Kidney tubule cell (primary cell): ENCODE measurements around the gene PHC2.
A peak's percentile ranks its signal among the peaks of the same experiment; 100 is the strongest.

ENCODE experiments used
- DNase-seq: peaks from one replicate; pipeline ENCODE4 v3.0.0-alpha.2; 2018; ENCODE audit warnings: low spot score

Gene PHC2

DNA sequence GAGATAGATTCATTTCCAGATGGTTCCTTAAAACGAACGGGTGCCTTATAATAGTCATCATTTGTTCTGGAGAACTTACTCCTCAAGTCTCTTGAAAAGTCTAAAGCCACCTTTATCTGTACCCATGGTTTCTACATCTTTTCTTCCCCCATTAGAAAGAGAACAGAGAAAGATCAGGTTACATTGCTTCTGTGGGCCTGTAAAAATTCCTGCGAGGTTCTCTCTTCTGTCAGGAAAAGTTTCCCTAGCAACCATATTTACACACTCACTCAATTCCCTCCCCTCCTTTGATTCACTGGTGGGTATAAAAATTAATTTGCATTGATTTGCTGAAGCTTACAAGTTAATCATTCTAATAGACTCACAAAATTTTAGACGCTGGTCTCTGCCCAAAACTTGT lies 6.7 kb downstream of the PHC2 start:
- DNase-seq = peak; percentile 23

DNA sequence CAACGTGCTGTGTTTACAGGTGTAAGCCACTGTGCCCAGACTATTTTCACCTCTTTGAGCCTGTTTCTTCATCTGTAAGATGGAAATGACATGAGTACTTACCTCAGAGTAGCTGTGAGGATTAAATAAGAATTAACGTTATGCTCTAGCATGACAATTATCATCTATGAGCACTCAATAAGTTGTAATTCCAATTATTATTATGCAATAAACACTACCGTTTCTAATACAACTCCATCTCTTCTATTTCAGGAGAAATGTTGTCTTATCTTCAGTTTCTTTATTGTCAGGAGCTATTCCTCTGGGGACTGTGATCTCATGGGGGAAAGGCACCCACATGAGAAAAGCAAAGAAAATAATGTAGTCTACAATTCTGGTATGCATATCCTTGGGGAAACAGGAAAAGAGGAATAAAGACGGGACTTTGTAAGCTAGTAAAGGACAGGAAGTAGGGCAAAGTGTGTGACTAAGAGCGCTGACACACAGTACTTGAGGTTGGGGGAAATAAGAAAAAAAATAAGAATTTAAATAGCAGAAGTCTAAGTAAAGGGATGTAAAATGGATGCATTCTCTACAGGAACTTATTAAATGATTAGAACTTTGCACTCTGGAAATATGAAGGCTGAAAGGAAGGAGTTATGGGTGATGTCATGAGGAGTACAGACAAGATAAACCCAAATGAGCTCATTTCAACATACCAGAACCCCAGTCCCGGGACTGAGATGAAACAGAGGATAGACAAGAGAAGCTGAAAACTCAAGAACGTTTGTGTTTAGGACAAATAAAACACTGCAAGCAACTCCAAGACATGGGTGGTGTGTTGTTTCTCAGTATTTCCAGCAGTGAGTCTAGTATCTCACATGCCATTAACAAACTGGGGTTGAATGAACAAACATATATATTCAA lies 9.8 kb downstream of the PHC2 start:
- peak; percentile 50 for DNase-seq

GRCh38 chr1:33418811-33419210 lies 12.1 kb downstream of the PHC2 start:
- no peak for DNase-seq

- DNase-seq = no peak
These were observed 16.0 kb downstream of the PHC2 start for GRCh38 chr1:33414879-33415278.

DNA sequence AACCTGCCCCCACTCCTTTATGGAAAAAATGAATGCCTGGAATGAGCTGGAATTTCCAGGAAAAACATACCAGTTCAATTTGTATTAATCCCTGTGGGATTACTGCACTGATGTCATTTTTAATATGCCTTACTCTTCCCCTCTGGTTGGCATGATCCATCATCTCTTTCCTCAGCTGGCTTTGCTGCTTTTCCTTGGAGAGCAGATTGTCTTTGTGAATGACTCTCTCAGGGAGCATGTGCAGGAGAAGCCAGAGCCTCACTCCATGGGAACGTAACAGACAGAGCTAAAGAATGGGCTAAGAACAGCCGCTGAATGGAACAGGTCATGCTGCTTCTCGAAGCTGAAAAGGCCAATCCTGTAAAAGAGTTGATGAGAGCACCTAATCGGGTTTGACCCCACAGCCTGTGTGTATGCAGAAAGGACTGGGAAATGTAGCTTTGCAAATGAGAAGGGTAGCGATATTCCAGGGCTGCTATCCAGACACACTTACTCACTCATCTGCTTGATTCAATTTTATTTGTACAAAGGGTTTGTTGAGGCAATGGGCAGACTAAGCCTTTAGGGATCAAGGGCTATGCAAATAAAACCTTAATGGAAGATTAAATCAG lies 20.7 kb downstream of the PHC2 start:
- DNase-seq = no peak

DNA sequence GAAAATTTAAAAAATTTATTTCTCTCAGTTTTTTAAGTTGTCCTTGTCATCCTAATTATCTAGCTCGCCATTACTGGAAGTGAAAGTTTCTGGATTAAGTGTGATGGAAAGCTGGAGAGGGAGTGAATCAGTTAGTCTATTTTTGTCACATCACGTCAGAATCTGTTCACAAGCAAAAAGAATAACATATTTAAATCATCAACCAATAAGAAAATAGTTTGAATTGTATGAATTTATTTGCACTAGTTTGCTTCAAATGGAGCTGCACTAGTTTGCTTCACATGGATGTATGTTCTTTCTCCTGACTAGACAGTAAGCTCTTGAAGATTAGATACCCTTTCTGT lies 22.8 kb downstream of the PHC2 start:
- no peak for DNase-seq

DNA sequence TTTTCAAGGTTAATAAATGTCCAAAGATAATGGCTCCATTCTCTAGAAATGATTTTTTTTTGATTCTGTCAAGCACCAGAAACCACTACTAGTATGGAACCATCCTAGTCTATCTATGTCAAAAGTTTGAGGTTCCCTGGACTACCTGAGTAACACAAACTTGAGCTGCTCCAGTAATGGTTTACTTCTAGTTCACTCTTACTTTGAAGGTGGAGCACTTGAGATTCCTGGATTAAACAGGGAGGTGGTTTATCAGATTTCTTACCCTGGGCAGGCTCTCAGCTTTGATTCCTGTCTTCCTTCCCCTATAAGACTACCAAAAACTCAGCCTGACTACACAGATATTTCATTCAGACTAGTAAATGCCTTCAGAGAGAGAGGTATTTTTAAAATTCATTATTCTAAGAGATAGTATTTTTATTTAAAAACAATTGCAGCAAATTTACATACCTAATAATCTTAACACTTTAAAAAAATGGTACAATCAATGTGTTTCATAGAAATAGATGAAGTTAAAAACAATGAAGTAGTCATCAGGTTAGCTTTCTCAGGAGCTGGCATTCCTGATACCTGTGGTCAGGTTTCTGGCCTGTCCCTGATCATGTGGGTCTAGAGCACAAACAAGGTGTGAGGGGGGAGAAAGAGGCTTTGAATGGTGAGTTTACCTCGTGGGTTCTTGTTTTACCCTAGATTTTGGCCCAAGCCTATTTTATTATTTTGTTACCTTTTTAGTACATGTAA lies 23.4 kb downstream of the PHC2 start:
- DNase-seq = no peak

GRCh38 chr1:33402206-33402605 lies 28.7 kb downstream of the PHC2 start:
- no peak for DNase-seq

DNA sequence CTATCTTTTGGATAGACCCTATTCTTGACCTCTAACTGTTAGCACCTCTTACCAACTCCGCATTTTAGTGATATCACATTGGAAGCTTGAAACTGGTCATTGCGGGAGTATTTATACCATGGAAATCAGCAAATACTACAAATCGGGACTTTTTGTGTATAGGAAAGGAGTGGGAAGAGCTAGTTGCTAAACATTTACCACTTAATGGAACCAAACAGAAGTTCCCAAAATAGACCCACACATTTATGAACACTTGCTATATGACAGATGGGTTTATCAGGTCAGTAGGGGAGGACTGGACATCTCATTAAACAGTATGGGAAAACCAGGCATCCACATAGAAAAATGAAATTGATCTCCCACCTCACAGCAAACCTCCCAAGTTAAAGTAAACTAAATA lies 29.4 kb downstream of the PHC2 start:
- DNase-seq = no peak

- DNase-seq = no peak
These were observed 30.6 kb downstream of the PHC2 start for GRCh38 chr1:33400153-33400911.

DNA sequence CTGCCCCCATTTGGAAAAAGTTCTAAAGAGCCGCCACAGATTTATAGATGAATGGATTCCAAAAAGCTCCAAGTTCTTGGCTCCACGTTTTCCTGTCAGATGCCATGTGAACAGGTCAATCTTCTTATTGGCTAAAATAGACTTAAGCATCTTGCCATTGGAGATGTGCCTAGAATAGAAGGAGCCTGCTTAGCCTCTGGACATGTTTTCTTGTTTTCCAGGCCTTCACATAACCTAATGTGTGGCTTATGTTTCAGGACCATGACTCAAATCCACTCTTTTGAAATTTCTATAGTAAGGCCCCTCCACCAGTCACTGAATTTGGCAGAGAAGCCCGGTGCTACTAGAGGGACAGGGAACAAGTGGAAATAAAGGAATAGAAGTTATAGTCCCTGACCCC lies 31.5 kb downstream of the PHC2 start:
- no peak for DNase-seq

GRCh38 chr1:33397994-33398393 lies 32.9 kb downstream of the PHC2 start:
- DNase-seq = no peak

- DNase-seq = no peak
These were observed 33.8 kb downstream of the PHC2 start for GRCh38 chr1:33397125-33397506.

DNA sequence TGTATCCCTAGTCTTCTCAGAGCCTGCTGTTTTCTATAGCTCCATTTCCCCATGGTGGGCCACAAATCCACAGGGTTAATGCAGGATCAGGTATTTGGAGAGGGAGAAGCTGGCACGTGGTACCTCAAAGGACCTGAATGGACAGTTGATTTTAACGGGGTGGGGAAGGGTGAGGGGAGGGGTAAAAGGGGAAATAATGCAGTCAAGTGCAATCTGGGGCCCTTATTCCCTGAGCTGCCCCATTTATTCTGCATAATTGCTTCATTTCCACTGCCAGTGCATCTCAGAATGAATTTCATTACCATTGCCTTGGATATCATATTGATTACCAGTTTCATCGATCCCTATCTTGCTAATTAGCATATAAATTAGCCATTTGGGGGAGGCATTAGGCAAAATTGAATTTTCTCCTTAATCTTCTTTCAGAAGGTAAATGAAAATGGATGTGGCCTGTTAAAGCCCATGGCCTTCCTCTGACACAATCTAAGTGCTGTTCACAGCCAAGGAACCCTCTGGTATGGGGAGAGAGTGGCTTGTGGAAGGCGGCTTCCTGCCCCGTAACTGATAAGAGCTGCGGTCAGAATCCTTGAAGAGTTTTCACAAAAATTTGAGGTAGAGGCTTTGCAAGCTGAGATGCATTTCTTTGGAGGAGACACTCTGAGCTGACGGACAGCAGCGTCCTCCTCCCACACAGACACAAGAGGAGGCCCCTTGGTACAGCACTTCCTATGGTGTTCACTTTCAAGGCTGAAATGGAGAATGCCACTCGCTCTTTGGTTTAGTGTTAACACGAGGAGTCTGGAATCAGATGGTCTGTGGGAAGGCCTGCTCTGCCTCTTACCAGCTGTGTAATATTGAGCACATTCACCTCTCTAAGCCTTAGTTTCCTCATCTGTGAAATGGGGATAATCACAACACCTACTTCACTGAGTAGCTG lies 34.4 kb downstream of the PHC2 start:
- DNase-seq = no peak

- DNase-seq = no peak
These were observed 36.1 kb downstream of the PHC2 start for GRCh38 chr1:33394770-33395169.

DNA sequence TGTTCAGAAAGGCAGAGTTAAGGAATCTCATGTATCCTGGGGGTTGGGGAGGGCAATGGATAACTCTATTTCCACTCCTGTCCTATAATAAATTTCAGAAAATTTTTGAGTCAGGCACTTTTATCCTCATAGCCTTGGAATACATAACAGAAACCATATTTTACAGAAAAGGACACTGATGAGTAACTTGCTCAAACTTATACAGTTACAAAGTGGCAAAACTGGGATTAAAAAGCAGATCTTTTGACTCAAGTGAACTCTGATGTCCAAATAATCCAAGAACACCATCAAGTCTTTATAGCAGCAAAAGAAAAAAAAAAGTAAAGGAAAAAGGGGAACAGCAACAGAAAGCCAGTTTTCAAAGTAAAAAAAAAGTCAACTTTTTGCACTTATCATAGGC lies 36.9 kb downstream of the PHC2 start:
- no peak for DNase-seq

- no peak for DNase-seq
These were observed 37.4 kb downstream of the PHC2 start for GRCh38 chr1:33393524-33393923.

DNA sequence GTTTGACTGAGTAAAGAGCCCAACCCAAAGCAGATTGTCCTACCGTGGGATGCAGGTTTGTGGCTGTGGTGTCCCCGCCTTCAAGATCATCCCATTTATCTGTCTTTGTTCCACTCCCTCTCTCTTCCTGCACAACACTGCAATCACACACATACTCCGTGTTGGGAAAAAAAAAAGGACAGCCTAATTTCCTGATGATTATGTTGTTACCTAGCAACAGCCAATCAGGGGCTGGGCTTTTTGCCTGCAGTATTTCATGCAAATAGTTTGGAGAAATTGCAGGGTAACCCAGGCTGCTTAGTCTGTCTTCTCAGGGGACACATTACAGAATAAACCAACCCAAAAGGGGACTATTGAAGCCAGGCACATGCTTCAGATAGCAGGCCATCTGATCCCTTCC lies 38.3 kb downstream of the PHC2 start:
- DNase-seq = no peak

DNA sequence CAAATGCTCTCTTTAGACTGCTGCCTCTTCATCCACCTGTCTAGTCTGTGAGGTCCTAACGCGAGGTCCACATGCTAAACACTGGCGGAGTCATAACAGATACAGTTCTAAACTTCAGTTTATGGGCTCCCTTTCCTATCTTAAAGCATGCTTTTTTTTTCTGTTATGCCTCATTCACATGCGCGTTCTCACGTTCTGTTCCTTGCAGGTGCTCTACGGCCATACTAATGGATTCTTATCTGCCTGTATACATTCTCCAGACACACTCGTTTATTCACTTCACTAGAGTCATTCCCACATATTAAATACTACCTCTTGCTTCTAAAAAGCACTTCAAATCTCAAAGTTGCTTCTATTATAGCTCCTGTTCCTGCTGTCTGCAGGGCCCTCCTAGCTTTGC lies 38.7 kb downstream of the PHC2 start:
- DNase-seq = no peak

DNA sequence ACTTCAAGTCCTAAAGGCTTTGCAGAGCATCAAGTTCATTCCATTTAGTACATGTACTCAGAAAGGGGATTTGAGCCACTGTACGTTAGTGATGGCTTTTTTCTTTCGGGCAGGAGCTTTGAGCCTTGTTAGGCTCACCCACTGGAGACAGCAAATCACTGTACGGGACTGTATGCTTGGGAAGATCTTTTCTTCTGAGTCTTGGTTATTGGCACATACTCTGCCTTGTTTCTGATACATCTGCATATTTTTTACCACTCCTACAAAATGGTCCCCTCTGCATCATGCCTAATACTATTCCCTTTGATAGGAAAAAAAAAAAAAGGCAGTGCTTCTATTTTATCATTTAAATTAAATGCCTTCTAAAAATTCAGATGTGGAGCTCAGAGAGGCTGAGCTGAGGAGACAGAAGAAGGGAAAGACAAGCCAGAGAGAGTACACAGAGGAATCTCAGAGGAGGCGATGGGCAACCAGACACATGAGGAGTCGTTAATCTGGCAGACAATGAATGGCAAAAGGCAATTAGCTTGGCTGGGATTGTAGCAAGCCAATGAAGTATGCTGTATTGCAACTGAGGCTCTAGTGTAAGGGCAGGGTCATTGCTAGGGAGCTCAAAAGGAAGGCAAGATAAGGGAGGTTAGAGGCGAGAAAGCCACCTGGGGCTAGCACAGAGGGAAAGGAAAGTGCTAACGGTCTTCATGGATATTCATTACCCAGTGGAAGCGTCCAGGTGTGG lies 39.4 kb downstream of the PHC2 start:
- DNase-seq = no peak

DNA sequence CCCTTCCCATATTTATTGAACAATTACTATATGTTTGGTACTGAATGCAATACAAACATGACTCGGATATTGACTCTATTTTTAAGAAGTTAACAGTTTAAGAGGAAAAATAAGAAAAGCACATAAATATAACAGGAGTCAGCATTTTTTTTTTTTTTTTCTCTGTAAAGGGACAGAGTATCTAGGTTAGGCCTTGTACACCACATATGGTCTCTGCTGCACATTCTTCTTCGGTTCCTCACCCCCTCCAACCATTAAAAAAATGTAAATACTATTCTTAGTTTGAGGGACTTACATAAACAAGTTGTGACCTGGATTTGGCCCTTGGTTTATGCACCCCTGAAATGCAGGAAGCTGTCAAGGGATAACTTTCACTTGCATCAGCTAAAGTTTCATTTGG lies 40.4 kb downstream of the PHC2 start:
- no peak for DNase-seq
